A673 (cell line): ENCODE data around the gene CFAP157. TPM values are rescaled to one million over a fixed set of nuclear protein-coding genes. Genes with fewer than 3 reads are reported as not detected.
"Not testable (repeated sequence)": the region's sequence is repeated elsewhere in the genome, so short reads cannot be mapped to it uniquely, and the experiment has no call there.

Experiments
- BruUV-seq: library from RNA; stranded (reverse); fragments of 400-500 nt; replicated peaks from 2 replicates; lab custom pipeline; 2021; lab: Mats Ljungman, UMichigan
- CTCF ChIA-PET: fragments of 300-600 bp; sonication (Branson Sonifier 250); formaldehyde crosslinking; loops from one replicate; lab custom pipeline; 2022; ENCODE audit warnings: antibody characterized with exemption; lab: Charles Lee
- POLR2A ChIA-PET: fragments of 300-600 bp; sonication (Branson Sonifier 250); formaldehyde crosslinking; loops from one replicate; lab custom pipeline; 2022; ENCODE audit warnings: antibody characterized with exemption; ENCODE audit not compliant: low non-redundant PET; lab: Charles Lee
- DNase-seq: peaks from one replicate; pipeline ENCODE4 v3.0.0-alpha.2; 2015; ENCODE audit warnings: low spot score
- H3K27ac ChIP-seq: fragments of 200-600 bp; sonication (generic); 2 replicates; pipeline ENCODE4 v1.5.1; 2016; ENCODE audit warnings: mixed run types, low read depth, mild to moderate bottlenecking, mixed read lengths, antibody characterized with exemption, low read length; ENCODE audit not compliant: poor library complexity, severe bottlenecking
- H3K27me3 ChIP-seq: fragments of 200-600 bp; sonication (generic); replicated peaks from 2 replicates; pipeline ENCODE4 v1.6.1; 2017; ENCODE audit warnings: mixed run types, low read depth, mild to moderate bottlenecking, mixed read lengths, antibody characterized with exemption, low read length; ENCODE audit not compliant: insufficient read depth, poor library complexity
- H3K36me3 ChIP-seq: fragments of 200-600 bp; sonication (generic); 2 replicates; pipeline ENCODE4 v1.6.1; 2016; ENCODE audit warnings: mixed run types, mild to moderate bottlenecking, mixed read lengths, antibody characterized with exemption, low read length; ENCODE audit not compliant: insufficient read depth, poor library complexity, severe bottlenecking
- H3K4me1 ChIP-seq: fragments of 200-600 bp; sonication (generic); 2 replicates; pipeline ENCODE4 v1.6.1; 2017; ENCODE audit warnings: mixed run types, mild to moderate bottlenecking, mixed read lengths, antibody characterized with exemption, low read length; ENCODE audit not compliant: insufficient read depth, poor library complexity, severe bottlenecking
- H3K4me3 ChIP-seq: fragments of 200-600 bp; sonication (generic); 2 replicates; pipeline ENCODE4 v1.5.1; 2016; ENCODE audit warnings: low read depth, mixed run types, mild to moderate bottlenecking, mixed read lengths, low read length; ENCODE audit not compliant: poor library complexity, severe bottlenecking
- H3K9me3 ChIP-seq: fragments of 200-600 bp; sonication (generic); 2 replicates; pipeline ENCODE4 v1.6.1; 2016; ENCODE audit warnings: mixed run types, low read depth, mild to moderate bottlenecking, mixed read lengths, antibody characterized with exemption, low read length; ENCODE audit not compliant: poor library complexity, severe bottlenecking
- CTCF ChIP-seq: fragments of 300-800, 200-600 bp; sonication (generic); conservative IDR thresholded peaks from 2 replicates; pipeline ENCODE4 v1.5.1; 2017; ENCODE audit warnings: low read depth, mild to moderate bottlenecking, antibody characterized with exemption, low read length, moderate library complexity, mixed read lengths
- EZH2 ChIP-seq: fragments of 200-600 bp; sonication (generic); IDR thresholded peaks from 2 replicates; pipeline ENCODE4 v1.6.1; 2017; ENCODE audit warnings: borderline replicate concordance, low read depth, mild to moderate bottlenecking, mixed read lengths, antibody characterized with exemption, low read length; ENCODE audit not compliant: poor library complexity, severe bottlenecking
- intact Hi-C: fragments of 100-400 bp; cut with micrococcal nuclease; formaldehyde crosslinking; loops from one replicate; pipeline ENCODE4 v1.10.0; 2022; ENCODE audit not compliant: unreplicated experiment
- total RNA-seq: library from RNA; stranded (reverse); gene quantifications from 2 replicates; pipeline ENCODE4 v1.2.3, GENCODE V29; 2021

Gene CFAP157
- total RNA-seq, 1 experiment from 2014 or later = not detected

GRCh38 chr9:127756233-127756632 is 49.4 kb downstream of the CFAP157 start:
- DNase-seq = no peak
- peaks cover 3% of the 10 kb centered on the region for H3K4me1 ChIP-seq
- TF ChIP-seq EZH2 = no peak
- TF ChIP-seq CTCF = no peak
- ChIA-PET CTCF (no interaction called here), POLR2A (no interaction called here)
- no peak overlapping the region for H3K27ac ChIP-seq
- BruUV-seq = no TSS peak
- no peaks in the 10 kb centered on the region for H3K36me3 ChIP-seq
- H3K4me3 ChIP-seq = no peak overlapping the region
- peaks cover 47% of the 10 kb centered on the region for H3K27me3 ChIP-seq
- H3K9me3 ChIP-seq = no peaks in the 10 kb centered on the region
- intact Hi-C loops = no loop called here

GRCh38 chr9:127756776-127757175 is 50.0 kb downstream of the CFAP157 start:
- intact Hi-C loops, H3K9me3 ChIP-seq, H3K4me1 ChIP-seq, CTCF ChIA-PET, BruUV-seq, H3K36me3 ChIP-seq, POLR2A ChIA-PET, H3K27ac ChIP-seq, DNase-seq, H3K4me3 ChIP-seq: not testable (repeated sequence)
- H3K27me3 ChIP-seq = peaks cover 44% of the 10 kb centered on the region

GRCh38 chr9:127758843-127759242 is 52.1 kb downstream of the CFAP157 start:
- DNase-seq = no peak
- H3K4me1 ChIP-seq = peaks cover 3% of the 10 kb centered on the region
- intact Hi-C loops = no loop called here
- TF ChIP-seq CTCF (no peak), EZH2 (no peak)
- no peaks in the 10 kb centered on the region for H3K36me3 ChIP-seq
- ChIA-PET POLR2A (no interaction called here), CTCF (no interaction called here)
- no peak overlapping the region for H3K27ac ChIP-seq
- no peak overlapping the region for H3K4me3 ChIP-seq
- BruUV-seq = no TSS peak
- H3K9me3 ChIP-seq = no peaks in the 10 kb centered on the region
- H3K27me3 ChIP-seq = peaks cover 26% of the 10 kb centered on the region

- no peak for DNase-seq
- Histone ChIP-seq H3K4me3 (no peak overlapping the region), H3K27ac (no peak overlapping the region), H3K36me3 (no peaks in the 10 kb centered on the region), H3K4me1 (no peaks in the 10 kb centered on the region), H3K27me3 (peaks cover 4% of the 10 kb centered on the region), H3K9me3 (no peaks in the 10 kb centered on the region)
- BruUV-seq = no TSS peak
- intact Hi-C loops = no loop called here
- TF ChIP-seq CTCF (no peak), EZH2 (no peak)
- ChIA-PET CTCF (no interaction called here), POLR2A (no interaction called here)
Measured at GRCh38 chr9:127761061-127761460, 54.3 kb downstream of the CFAP157 start.
